Lower lobe of right lung (tissue), 2 donors: ENCODE results near the gene GLYR1. TPM values are rescaled to one million over a fixed set of nuclear protein-coding genes. Genes with fewer than 3 reads are reported as not detected.

Experiments used
- ATAC-seq, 2 donors: fragments of 200-7000 bp; cut with Tn5 transposase; one replicate each; pipeline ENCODE4 v1.9.1; 2020 to 2022; ENCODE audit warnings: mild to moderate bottlenecking in 2 of 2, moderate library complexity in 2 of 2
- DNase-seq: peaks from one replicate; pipeline ENCODE4 v3.0.0-alpha.2; 2020
- H3K27ac ChIP-seq: fragments of 200-600 bp; one replicate; pipeline ENCODE4 v1.8.0; 2022
- H3K27me3 ChIP-seq: fragments of 200-600 bp; one replicate; pipeline ENCODE4 v1.8.0; 2022; ENCODE audit warnings: low read depth
- H3K36me3 ChIP-seq: fragments of 200-600 bp; one replicate; pipeline ENCODE4 v1.8.0; 2022; ENCODE audit warnings: mild to moderate bottlenecking
- H3K4me1 ChIP-seq: fragments of 200-600 bp; one replicate; pipeline ENCODE4 v1.8.0; 2022
- H3K4me3 ChIP-seq: fragments of 200-600 bp; one replicate; pipeline ENCODE4 v1.8.0; 2022; ENCODE audit warnings: mild to moderate bottlenecking
- H3K9me3 ChIP-seq: fragments of 200-600 bp; one replicate; pipeline ENCODE4 v1.8.0; 2022
- CTCF ChIP-seq: fragments of 200-600 bp; IDR thresholded peaks from one replicate; pipeline ENCODE4 v1.8.0; 2022; ENCODE audit warnings: antibody characterized with exemption, mild to moderate bottlenecking
- intact Hi-C: fragments of 100-400 bp; cut with DNase I; formaldehyde crosslinking; loops from one replicate; pipeline ENCODE4 v1.11.0; 2022
- total RNA-seq: library from RNA; stranded (reverse); fragmentation: NEBNext Ultra II Directional; extraction: Animal tissue kit (Norgen Biotek cat#: 25700); gene quantifications from one replicate; pipeline ENCODE4 v1.2.1, GENCODE V29; 2021
- donor health status: DM: no; HTN: yes; CAD: no; lungs with severe emphysema.

GLYR1 gene
- total RNA-seq, 1 donor from 2014 or later, result 89.3 TPM

- DNase-seq (no peak), ATAC-seq (peak; percentile 78 to 82)
- Histone ChIP-seq H3K27ac (no peak overlapping the region), H3K4me1 (peaks cover 20% of the 10 kb centered on the region), H3K27me3 (no peaks in the 10 kb centered on the region), H3K4me3 (no peak overlapping the region), H3K36me3 (peaks cover 100% of the 10 kb centered on the region), H3K9me3 (no peaks in the 10 kb centered on the region)
- intact Hi-C loops, result no loop called here
- TF ChIP-seq CTCF, result no peak
Measured at GRCh38 chr16:4882633-4883285, 35.7 kb upstream of the GLYR1 start.

DNA sequence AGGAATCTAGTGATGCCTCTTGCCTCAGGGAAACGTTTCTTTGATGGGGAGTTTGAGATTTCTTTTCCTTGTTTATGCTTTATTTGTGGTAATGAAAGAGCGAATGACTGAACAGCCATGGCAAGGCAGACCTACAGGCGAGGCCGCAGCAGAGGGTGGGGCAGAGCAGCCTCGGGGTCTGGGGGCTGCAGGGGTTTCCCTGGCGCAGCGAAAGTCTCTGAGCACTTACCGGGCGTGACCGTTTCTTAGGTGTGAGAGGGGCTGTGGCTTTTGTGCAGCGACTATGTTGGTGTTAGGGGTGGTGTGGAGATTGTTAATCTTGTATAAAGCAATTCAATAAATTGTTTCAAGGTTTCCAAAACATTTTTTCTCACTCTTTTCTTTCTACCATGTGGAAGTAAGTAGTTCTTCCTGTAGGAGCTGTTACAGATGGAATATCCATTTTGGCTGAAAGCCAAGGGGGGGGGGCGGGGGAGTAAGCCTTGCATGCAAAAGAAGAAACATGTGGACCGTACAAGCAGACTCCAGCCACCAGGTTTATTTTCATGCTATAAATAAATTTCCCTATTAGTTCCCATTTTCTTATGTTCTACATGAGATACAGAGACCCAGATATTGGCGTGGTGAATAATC, 35.0 kb upstream of the GLYR1 start:
- no peak for ATAC-seq

DNA sequence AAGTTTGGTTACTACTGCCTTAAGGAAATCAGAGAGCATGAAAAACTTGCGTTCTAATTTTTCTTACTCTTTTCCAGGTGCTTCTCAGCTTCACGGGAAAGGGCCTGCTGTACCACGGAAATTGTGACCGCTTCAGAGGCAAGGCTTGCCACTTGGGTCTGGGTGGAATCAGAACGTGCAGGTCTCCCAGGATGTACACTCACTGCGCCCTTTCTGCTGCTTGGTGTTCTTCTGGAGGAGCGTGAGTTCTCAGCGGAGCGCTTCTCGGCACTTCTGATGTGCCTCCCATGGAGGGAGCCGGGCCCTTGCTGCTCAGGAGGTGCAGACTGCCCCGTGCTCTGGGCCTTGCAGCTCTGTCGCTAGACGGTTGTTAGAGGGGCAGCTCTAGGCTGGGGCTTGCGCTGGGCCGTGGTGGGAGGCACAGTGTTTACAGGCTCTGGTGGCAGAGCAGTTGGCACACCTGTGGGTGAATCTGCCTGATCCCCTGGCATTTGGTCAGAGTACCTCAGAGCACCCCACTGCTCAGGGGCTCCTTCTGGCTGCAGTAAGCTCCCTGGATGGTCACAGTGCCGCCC, 33.0 kb upstream of the GLYR1 start:
- Histone ChIP-seq H3K27me3 (no peaks in the 10 kb centered on the region), H3K4me1 (peaks cover 20% of the 10 kb centered on the region), H3K27ac (no peak overlapping the region), H3K4me3 (no peak overlapping the region), H3K36me3 (peaks cover 100% of the 10 kb centered on the region), H3K9me3 (no peaks in the 10 kb centered on the region)
- no peak for TF ChIP-seq CTCF
- intact Hi-C loops, result no loop called here
- no peak for DNase-seq
- ATAC-seq, result no peak

More for the DNA sequence above, 35.0 kb upstream of the GLYR1 start:
- Histone ChIP-seq H3K9me3 (no peaks in the 10 kb centered on the region), H3K4me1 (peaks cover 20% of the 10 kb centered on the region), H3K36me3 (peaks cover 100% of the 10 kb centered on the region), H3K4me3 (no peak overlapping the region), H3K27me3 (no peaks in the 10 kb centered on the region), H3K27ac (no peak overlapping the region)
- DNase-seq, result no peak
- intact Hi-C loops, result no loop called here
- TF ChIP-seq CTCF, result no peak

- no peak for DNase-seq
- no peak for TF ChIP-seq CTCF
- Histone ChIP-seq H3K9me3 (no peaks in the 10 kb centered on the region), H3K36me3 (peaks cover 100% of the 10 kb centered on the region), H3K27me3 (no peaks in the 10 kb centered on the region), H3K4me3 (no peak overlapping the region), H3K27ac (no peak overlapping the region), H3K4me1 (peaks cover 20% of the 10 kb centered on the region)
- intact Hi-C loops, result no loop called here
- no peak for ATAC-seq
Measured at GRCh38 chr16:4879049-4879448, 32.0 kb upstream of the GLYR1 start.

DNA sequence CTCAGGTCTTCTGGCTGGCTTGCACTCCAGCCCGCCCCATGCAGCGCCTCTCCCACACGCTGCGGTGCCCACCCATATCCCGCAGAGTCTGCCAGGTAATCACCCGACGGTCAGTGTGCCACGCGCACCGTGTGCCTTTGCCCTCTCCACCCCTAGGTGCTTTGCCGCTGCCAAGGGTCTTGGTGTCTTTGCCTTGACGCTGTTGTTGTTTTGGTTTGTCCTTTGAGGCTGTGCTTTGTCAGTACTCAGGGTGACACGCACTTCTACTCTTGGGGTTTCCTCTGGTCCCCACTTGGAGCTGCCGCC, 30.2 kb upstream of the GLYR1 start:
- Histone ChIP-seq H3K4me3 (no peak overlapping the region), H3K36me3 (peaks cover 100% of the 10 kb centered on the region), H3K9me3 (no peaks in the 10 kb centered on the region), H3K27ac (no peak overlapping the region), H3K4me1 (peaks cover 12% of the 10 kb centered on the region), H3K27me3 (no peaks in the 10 kb centered on the region)
- DNase-seq (no peak), ATAC-seq (no peak)
- TF ChIP-seq CTCF, result no peak
- intact Hi-C loops, result no loop called here
